Activated CD8-positive, alpha-beta memory T cell treated with anti-CD3 and anti-CD28 coated beads for 1 hour (primary cell): ENCODE data around the gene RTL10.

Source experiments
- DNase-seq, 2 donors: peaks; one replicate each; pipeline ENCODE4 v3.0.0-alpha.2; 2020; ENCODE audit warnings: low read depth in 1 of 2; ENCODE audit errors: extremely low read depth in 1 of 2

RTL10 gene

DNA sequence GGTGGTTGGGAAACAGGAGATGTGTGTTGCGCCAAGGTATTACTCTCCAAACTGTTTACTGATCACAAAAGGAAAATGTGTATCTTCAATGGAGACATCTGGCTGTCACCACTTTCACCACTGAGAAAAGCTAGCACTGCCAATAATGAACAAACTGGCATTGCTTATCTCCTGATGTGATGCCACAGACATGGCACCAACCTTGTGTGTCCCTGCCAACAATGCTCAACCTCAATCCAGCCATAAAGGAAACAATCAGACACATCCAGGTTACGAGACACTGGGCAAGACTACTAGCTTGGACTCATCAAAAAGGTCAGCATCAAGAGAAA is 28.1 kb downstream of the RTL10 start:
- DNase-seq = no peak

DNA sequence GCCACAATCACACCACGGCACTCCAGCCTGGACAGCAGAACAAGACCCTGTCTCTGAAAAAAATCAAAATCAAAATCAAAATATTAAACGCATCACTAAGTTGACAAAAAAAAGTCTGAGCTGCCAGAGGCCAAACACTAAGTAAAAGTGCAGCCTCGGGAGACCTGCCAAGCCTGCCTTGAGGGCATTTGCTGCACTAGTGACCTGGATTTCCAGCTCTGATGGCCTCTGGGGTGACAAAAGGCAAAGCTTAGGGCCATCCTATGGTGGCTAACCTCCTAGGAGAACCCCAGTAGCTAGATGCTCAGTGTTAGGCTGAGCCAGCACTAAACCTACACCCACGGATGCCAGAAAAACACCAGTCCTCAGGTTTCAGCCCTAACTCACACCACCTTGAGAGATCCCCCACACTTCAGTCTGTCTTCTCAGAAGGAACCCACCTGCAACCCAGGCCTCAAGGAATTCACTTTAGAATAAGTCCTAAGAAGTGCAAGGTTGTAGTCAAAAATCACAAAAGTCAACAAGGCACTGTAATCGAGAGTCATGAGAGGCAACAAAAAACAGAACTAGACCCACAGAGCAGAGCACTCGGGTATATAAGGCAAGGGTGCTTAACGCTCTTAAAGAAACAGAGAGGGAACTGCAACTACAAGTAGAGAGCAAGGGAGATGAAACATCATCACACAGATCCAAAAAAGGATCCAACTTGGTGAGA is 28.6 kb downstream of the RTL10 start:
- DNase-seq = no peak

GRCh38 chr22:19824926-19825339 is 29.7 kb downstream of the RTL10 start:
- DNase-seq = no peak

- no peak for DNase-seq
These were observed 30.3 kb downstream of the RTL10 start for GRCh38 chr22:19824212-19824925.

- no peak for DNase-seq
These were observed 30.8 kb downstream of the RTL10 start for GRCh38 chr22:19823902-19824211.

DNA sequence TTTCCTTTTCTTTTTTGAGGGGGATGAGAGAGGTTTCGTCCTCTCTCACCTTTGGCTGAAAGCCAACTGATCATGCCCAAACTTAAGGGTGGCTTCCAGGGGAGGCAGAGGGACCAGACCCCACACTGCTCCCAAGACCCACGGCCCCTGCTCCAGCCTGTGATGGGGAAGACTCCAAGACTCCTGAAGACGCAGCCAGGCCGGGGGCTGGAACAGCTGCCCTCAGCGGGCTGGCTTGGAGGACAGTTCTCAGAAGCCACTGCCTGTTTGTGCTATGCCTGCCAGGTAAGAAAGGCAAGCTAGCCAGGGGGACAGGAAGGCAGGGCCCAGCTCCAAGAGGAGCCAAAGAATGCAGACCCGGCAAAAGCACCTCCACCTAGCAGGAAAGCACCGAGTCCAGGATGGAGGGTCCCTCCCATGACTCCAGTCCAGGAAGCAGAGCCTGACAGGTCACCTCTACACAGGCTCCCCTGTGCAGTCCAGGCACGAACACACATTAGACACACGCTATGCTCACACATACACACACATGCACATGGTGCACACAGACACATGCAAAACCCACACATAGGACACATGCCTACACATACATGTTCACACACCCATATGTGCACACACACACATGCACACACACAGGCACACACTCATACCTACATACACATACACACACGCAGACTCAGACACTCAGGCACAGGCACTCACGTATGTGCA is 31.3 kb downstream of the RTL10 start:
- no peak for DNase-seq

DNA sequence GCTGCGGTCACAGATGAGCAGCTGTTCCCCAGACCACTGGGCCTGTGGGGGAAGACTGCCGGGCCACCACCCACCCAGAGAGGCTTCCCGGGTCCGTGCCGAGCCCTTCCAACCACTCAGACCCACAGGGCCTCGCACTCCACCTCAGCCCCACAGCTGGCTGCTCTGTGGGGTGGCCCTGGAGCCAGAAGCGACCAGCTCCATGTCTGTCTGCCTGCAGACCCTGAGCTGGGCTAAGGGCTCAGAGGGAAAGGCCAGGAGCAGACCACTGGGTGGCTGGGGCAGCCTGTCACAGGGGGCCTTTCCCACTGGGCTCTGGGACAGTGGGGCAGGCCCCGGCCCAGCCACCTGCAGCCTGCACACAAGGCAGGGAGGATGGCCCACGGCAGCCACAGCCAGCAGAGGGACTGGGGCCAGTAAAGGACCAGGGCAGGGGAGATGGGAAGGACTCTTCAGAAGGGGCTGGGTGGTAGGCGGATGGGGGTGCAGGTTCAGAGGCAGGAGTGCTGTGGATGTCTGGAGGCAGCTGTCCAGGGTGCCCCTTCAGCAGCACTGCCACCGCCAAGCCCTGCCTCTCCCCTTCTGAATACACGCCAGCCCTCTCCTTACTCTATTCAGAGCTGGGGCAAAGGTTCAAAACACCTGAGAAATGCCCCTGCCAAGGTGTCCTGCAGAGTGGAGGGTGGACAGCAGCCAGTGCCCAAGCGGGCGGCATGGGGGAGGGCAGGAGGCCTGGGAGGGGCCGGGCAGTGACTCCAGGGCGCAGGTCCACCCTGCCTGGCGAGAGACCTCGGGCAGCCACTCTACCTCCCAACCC is 32.2 kb downstream of the RTL10 start:
- no peak for DNase-seq

GRCh38 chr22:19821523-19822300 is 33.0 kb downstream of the RTL10 start:
- no peak for DNase-seq

DNA sequence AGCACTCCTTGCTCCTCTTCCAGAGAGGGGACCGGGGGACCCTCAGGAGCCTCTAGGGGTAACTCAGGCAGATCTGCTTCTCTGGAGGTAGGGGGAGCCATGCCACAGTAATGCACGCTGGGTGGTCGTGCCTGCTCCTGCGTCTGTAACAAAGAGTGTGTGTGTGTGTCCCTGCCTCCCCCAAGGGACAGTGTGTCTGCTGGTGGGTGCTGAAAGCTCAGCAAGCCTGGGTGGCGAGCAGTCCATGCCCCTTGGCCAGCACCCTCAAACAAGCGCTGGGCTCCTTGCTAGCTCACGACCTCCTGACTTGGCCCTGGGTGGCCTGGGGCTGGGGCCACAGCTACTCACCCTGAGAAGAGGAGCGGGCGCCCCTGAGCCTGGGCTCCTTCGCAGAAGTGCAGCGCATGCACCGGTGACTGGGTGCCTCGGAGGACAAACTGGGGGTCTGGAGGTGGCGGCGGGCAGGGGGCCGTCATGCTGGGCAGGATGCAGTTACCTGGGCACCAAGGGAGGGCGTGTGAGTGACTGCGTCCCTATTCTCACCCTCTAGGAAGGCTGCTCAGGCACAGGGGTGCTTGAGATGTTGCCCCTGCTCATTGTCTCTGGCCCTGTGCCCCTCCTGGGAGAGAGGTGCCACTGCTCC is 33.7 kb downstream of the RTL10 start:
- no peak for DNase-seq

DNA sequence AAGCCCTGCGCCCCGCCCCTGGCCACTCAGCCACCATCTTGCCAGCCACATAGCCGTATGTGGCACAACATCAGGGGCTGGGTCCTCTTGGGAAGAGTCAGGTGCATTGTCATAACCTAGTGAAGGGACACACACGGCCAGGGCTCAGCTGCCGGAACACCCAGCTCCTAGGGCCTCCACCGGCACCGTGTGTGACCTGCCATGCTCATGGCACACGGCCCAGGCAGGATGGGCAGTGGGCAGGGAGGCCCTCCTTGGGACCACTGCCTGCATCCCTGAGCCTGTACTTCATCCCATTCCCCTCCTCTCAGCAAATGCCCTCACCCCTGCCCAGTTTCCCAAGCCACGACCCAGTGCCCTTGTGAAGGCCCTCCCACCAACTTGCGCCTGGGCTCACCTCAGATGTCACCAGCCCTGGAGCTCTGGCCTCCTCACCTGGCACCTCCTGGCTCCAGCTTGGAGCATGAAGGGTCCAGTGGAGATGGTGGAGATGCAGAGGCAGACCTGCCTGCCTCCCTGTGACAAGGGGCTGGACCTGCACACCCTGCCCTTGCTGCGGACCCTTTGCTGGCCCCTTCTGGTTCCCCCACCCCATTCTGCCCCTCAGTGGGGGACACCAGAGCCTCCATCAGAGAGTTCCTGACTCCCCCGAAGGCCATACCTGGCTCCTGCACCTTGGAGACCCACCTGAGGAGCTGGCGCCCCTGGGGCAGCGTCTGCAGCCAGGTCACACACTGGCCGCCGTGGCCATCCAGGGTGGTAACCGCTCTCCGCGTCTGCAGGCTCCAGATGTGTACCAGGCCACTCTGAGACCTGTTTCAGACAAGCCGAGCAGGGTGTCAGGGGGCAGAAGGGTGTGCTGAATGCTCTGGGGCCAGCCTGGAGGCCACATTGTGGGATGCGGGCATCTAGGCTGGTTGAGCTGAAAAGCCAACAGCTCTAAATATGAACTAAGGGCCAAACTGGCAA is 34.5 kb downstream of the RTL10 start:
- no peak for DNase-seq

GRCh38 chr22:19819208-19819910 is 35.3 kb downstream of the RTL10 start:
- DNase-seq = no peak

DNA sequence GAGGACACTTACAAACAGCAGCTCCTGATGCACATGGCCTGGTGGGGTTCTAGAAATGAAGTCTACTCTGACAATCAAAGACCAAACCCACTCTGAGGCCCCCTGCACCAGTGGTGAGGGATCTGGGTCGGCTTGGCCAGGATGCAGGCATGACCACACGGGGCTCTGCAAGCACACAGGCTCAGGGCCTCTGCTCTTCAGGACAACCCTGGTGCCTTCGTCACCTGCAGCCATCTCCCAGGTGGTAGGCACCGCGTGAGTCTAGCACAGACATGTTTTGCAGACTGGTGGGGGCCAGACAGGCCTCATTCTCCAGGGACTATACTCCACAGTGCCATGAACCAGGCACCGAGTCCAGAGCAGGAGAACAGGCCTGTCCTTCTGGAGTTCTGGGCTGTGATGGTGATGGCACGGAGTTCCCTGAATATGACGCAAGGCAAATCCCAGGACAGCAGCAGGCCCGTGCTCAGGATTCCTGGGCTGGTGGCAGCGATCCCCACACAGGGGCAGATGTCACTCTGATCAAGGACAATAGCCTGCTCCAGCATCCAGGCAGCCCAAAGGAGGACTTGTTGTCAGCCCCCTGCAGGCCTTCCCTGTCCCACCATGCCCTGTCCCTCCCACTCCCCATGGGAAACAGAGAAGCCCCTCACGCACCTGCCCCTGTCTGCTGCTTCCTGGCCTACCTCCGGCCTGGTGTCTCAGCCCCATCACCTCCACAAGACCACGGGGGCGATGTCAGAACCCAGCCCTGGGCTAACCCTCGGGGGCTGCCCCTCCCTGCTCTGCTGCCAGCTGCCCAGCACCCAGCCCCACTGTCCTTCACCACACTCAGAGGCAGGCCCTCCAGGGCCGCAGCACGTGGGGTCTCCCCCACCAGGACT is 36.1 kb downstream of the RTL10 start:
- no peak for DNase-seq

DNA sequence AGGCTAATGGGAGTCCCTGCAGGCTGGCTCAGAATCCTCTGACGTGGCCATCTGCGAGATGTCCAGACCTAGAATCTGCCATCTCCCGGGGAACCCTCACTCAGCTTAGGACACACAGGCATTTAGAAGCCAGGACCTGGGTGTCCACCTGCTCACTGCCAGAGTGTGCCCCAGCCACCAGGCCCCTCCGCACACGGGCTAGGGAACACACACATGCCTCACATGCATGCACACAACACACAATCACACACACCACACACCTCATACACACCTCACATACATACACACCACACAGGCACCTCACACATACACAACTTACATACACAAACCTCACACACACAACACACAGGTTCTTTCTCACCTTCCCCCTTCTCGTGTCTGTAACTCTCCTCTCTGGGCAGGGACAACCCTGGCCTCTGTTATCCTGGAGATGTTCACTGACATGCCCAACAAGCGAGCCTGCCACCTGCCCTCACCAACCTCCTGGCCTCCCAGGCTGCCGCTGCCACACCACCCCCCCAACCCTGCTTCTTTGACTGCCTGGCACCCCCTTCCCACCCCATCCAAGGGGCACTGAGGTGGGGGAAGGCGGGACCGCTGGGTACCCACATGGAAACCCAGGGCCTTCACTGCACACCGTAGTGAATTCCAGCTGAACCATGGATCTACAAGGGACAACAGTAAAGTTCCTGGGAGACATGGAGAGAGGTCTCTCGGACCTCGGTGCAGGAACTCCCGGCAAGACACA is 38.1 kb downstream of the RTL10 start:
- no peak for DNase-seq

- DNase-seq = no peak
These were observed 38.8 kb downstream of the RTL10 start for GRCh38 chr22:19815823-19816290.

DNA sequence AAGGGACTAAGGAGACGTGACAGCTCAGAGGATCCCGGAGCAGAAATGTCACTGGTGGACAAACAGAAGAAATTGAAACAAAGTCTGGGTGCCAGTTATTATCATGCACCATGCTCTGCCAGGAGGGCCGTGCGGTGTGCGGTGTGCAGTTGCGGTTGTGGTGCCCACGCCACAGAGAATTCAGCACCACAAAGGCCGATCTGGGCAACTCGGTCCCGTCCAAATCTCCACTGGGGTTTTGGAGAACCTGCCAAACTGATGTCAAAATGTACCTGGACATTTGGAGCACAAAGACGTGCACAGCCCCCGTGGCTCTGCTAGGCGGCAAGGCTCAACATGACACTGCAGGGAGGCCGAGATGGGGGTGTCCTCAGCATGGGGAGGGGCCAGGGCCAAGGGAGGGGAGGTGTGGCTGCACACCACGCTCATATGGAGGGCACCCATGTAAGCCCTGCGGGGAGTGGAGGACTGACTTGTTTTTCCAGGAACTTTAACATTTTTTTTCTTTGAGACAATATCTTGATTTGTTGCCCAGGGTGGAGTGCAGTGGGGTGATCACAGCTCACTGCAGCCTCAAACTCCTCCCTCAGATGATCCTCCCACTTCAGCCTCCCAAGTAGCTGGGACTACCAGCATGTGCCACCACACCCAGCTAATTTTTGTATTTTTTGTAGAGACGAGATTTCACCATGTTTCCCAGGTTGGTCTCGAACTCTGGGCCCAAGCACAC is 39.4 kb downstream of the RTL10 start:
- no peak for DNase-seq

- DNase-seq = no peak
These were observed 40.2 kb downstream of the RTL10 start for GRCh38 chr22:19814428-19814827.
